Mucosa of descending colon (tissue), 3 donors: ENCODE data around the gene RPRM. TPM values are rescaled to one million over a fixed set of nuclear protein-coding genes. Genes with fewer than 3 reads are reported as not detected.
"Not testable (repeated sequence)": the region's sequence is repeated elsewhere in the genome, so short reads cannot be mapped to it uniquely, and the experiment has no call there.

Source experiments
- ATAC-seq: fragments of 200-7000 bp; cut with Tn5 transposase; one replicate; pipeline ENCODE4 v1.9.1; 2020; ENCODE audit warnings: mild to moderate bottlenecking, moderate library complexity
- DNase-seq, 3 donors: peaks; one replicate each; pipeline ENCODE4 v3.0.0-alpha.2; 2020
- H3K36me3 ChIP-seq: fragments of 200-600 bp; one replicate; pipeline ENCODE4 v1.8.0; 2021; ENCODE audit warnings: low read depth, mild to moderate bottlenecking
- H3K4me1 ChIP-seq: fragments of 200-600 bp; one replicate; pipeline ENCODE4 v1.8.0; 2021; ENCODE audit warnings: low read depth, mild to moderate bottlenecking
- H3K4me3 ChIP-seq: fragments of 200-600 bp; one replicate; pipeline ENCODE4 v1.8.0; 2021; ENCODE audit warnings: mild to moderate bottlenecking
- H3K9me3 ChIP-seq: fragments of 200-600 bp; one replicate; pipeline ENCODE4 v1.8.0; 2021; ENCODE audit warnings: mild to moderate bottlenecking
- intact Hi-C, 2 donors: fragments of 100-400 bp; cut with DNase I in 1 of 2; cut with micrococcal nuclease in 1 of 2; formaldehyde crosslinking; loops; one replicate each; pipeline versions ENCODE4 v1.11.0 to v1.11.1; 2022; cut with DNase I, micrococcal nuclease
- total RNA-seq, 3 donors: library from RNA; stranded (reverse); fragmentation: NEBNext Ultra II Directional in 2 of 3; extraction: Animal tissue kit (Norgen Biotek cat#: 25700) in 2 of 3; gene quantifications; one replicate each; pipeline versions ENCODE4 v1.2.1 to v1.2.4, GENCODE V29; 2021 to 2023
- TF ChIP-seq, protein P1 (sequence below): fragments of 200-600 bp; IDR thresholded peaks from one replicate; pipeline ENCODE4 v1.8.0; 2022; ENCODE audit warnings: antibody characterized with exemption, mild to moderate bottlenecking
- donor health status: DM: no; HTN: no; CAD: no; lungs with moderate emphysema.
- donor health status: DM: no; HTN: no; CAD: no.
- donor health status: DM: no; HTN: yes; CAD: no.

RPRM gene
- total RNA-seq, 3 donors from 2014 or later, result 2.5 to 9.2 TPM; not detected in 1

DNA sequence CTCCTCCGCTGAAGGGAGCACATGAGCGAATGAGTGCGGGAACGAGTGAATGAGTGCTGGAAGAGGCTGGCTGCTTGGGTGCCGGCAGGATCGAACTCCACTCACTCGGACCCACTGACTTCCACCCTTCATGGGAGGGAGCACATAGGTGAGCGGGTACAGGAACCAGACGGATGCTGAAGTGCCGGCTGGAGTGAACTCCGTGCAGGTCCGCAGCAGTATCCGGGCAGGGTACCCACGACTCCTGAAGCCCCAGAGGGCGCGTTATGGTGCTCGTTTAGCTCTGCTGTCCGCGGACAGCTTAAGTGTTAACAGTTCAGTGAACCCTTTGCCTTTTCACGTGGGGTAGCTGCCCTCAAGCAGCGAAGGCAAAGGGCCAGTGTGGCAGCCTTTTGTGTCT is 23.2 kb downstream of the RPRM start:
- ATAC-seq (no peak), DNase-seq (peak in 1 of 3 donors; percentile 30)
- no peaks in the 10 kb centered on the region for H3K9me3 ChIP-seq
- no peaks in the 10 kb centered on the region for H3K4me1 ChIP-seq
- TF ChIP-seq, protein P1, sequence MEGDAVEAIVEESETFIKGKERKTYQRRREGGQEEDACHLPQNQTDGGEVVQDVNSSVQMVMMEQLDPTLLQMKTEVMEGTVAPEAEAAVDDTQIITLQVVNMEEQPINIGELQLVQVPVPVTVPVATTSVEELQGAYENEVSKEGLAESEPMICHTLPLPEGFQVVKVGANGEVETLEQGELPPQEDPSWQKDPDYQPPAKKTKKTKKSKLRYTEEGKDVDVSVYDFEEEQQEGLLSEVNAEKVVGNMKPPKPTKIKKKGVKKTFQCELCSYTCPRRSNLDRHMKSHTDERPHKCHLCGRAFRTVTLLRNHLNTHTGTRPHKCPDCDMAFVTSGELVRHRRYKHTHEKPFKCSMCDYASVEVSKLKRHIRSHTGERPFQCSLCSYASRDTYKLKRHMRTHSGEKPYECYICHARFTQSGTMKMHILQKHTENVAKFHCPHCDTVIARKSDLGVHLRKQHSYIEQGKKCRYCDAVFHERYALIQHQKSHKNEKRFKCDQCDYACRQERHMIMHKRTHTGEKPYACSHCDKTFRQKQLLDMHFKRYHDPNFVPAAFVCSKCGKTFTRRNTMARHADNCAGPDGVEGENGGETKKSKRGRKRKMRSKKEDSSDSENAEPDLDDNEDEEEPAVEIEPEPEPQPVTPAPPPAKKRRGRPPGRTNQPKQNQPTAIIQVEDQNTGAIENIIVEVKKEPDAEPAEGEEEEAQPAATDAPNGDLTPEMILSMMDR, result no peak
- H3K36me3 ChIP-seq, result no peaks in the 10 kb centered on the region
- intact Hi-C loops, result no loop called here
- no peak overlapping the region for H3K4me3 ChIP-seq

DNA sequence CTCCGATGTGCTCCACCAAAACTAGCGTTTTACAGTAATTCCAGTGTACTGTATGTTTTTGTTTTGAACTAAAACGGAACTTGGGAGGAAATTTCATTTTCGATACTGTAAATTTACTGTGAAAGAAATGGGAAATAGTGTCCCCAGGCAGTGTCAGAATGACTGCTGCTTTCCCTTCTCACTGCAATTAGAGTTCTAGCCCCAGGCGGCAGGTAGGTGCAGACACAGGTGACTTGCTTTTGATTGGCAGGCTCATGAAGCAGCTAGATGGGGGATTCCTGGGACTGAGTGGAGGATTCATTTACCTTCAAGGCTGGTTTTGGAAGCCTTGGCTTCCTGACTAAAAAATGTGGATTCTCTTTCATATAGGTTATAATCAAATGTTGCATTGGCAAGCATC is 27.0 kb downstream of the RPRM start:
- Histone ChIP-seq H3K9me3 (no peaks in the 10 kb centered on the region), H3K36me3 (no peaks in the 10 kb centered on the region), H3K4me1 (no peaks in the 10 kb centered on the region), H3K4me3 (no peak overlapping the region)
- DNase-seq, result no peak
- no peak for ATAC-seq
- intact Hi-C loops, result no loop called here
- TF ChIP-seq, protein P1, result no peak

DNA sequence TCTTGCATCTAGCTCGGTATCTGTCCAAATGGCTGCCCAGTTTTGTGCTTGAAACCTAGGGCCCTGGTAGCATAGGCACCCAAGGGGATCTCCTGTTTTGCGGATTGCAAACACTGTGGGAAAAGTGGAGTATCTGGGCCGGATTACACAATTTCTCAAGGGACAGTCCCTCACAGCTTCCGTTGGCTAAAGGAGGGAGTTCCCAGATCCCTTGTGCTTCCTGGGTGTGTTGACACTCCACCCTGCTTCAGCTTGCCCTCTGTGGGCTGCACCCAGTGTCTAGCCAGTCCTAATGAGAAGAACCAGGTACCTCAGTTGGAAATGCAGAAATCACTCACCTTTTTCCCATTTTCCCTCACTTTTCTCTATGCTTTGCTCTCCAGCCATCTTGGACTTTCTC is 35.5 kb downstream of the RPRM start:
- no peaks in the 10 kb centered on the region for H3K36me3 ChIP-seq
- intact Hi-C loops, result no loop called here

DNA sequence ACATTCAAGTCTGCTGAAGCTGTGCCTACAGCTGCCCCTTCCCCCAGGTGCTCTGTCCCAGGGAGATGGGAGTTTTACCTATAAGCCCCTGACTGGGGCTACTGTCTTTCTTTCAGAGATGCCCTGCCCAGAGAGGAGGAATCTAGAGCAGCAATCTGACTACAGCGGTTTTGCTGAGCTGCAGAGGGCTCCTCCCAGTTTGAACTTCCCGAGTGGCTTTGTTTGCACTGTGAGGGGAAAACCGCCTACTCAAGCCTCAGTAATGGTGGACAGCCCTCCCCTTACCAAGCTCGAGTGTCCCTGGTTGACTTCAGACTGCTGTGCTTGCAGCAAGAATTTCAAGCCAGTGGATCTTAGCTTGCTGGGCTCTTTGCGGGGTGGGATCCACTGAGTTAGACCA is 35.9 kb downstream of the RPRM start:
- not testable (repeated sequence) for H3K4me1 ChIP-seq

More for the DNA sequence above, 35.5 kb downstream of the RPRM start:
- TF ChIP-seq, protein P1, result no peak
- DNase-seq, result no peak
- Histone ChIP-seq H3K4me3 (no peak overlapping the region), H3K4me1 (no peaks in the 10 kb centered on the region), H3K9me3 (peaks cover 7% of the 10 kb centered on the region)
- no peak for ATAC-seq

DNA sequence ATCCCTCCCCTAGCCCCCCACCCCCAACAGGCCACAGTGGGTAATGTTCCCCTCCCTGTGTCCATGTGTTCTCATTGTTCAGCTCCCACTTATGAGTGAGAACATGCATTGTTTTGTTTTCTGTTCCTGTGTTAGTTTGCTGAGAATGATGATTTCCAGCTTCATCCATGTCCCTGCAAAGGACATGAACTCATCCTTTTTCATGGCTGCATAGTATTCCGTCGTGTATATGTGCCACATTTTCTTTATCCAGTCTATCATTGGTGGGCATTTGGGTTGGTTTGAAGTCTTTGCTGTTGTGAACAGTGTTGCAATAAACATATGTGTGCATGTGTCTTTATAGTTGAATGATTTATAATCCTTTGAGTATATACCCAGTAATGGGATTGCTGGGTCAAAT is 38.5 kb downstream of the RPRM start:
- DNase-seq, ATAC-seq, intact Hi-C loops: not testable (repeated sequence)

More for the DNA sequence above, 35.9 kb downstream of the RPRM start:
- intact Hi-C loops, H3K36me3 ChIP-seq, H3K9me3 ChIP-seq, H3K4me3 ChIP-seq, ATAC-seq, DNase-seq: not testable (repeated sequence)

DNA sequence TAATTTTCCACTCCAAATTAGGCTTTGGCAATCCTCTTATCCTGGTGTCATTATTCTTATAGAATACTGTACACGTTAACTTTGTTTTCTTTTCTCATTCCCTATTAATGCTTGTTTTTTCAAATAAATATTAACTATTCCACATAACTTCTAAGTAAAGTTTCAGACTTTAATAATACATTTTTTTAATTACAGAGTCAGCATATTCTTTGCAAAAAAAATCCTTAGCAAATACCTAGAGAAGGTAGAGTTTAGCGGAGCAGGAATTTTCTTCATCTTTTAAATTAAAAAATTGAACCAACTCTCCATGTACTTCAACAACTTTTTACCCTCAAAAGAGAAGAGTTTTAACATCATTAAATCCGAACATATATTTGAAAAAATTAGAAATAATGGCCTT is 45.2 kb downstream of the RPRM start:
- intact Hi-C loops, result no loop called here
- no peak for ATAC-seq
- Histone ChIP-seq H3K9me3 (no peaks in the 10 kb centered on the region), H3K4me3 (no peak overlapping the region), H3K36me3 (no peaks in the 10 kb centered on the region), H3K4me1 (no peaks in the 10 kb centered on the region)
- TF ChIP-seq, protein P1, result no peak
- no peak for DNase-seq

More for the DNA sequence above, 38.5 kb downstream of the RPRM start:
- not testable (repeated sequence) for H3K4me1 ChIP-seq, H3K9me3 ChIP-seq, H3K4me3 ChIP-seq, H3K36me3 ChIP-seq

DNA sequence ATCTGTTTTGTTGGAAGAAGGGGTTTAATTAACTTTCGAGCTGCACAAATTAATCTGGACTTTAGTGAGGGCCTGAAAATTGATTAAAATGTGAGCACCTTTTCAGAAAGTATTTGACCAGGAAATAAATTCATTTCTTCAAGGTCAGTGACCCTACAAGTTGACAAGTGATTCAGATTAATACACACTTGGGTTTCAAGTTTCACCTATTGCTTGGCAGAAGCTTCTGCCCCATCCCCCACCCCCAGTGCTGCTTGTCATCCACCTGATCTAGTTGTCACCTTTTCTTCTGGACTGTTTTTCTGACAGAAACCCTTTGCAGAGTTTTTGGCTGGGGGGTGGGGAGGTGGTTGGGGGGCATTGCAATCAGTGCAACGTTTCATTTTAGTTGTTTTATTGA is 46.2 kb downstream of the RPRM start:
- Histone ChIP-seq H3K9me3 (no peaks in the 10 kb centered on the region), H3K4me1 (no peaks in the 10 kb centered on the region), H3K36me3 (no peaks in the 10 kb centered on the region), H3K4me3 (no peak overlapping the region)
- TF ChIP-seq, protein P1, result no peak
- intact Hi-C loops, result no loop called here
- DNase-seq (no peak), ATAC-seq (no peak)
